Right renal cortex interstitium (tissue), 3 donors: ENCODE measurements around the gene LGMN. TPM values are rescaled to one million over a fixed set of nuclear protein-coding genes. Genes with fewer than 3 reads are reported as not detected.
"Not testable (repeated sequence)": the region's sequence is repeated elsewhere in the genome, so short reads cannot be mapped to it uniquely, and the experiment has no call there.

Experiments used
- DNase-seq, 3 donors: peaks; one replicate each; pipeline ENCODE4 v3.0.0-alpha.2; 2013; ENCODE audit warnings: low read depth in 3 of 3, low spot score in 2 of 3
- polyA plus RNA-seq, 3 donors: library from polyadenylated mRNA; unstranded; fragments of 120-200 nt; gene quantifications; one replicate each; pipeline ENCODE4 v1.2.1, GENCODE V29; 2013; ENCODE audit not compliant: insufficient read length in 3 of 3

LGMN gene
- polyA plus RNA-seq, 3 donors, result 135 to 158 (median 136) TPM

GRCh38 chr14:92763666-92764631 lies 15.5 kb upstream of the LGMN start:
- DNase-seq, result not testable (repeated sequence)

GRCh38 chr14:92760524-92760805 lies 12.0 kb upstream of the LGMN start:
- DNase-seq, result no peak

GRCh38 chr14:92759679-92760523 lies 11.5 kb upstream of the LGMN start:
- no peak for DNase-seq

- no peak for DNase-seq
Observed at GRCh38 chr14:92759300-92759678, 10.9 kb upstream of the LGMN start.

- DNase-seq, result no peak
Observed at GRCh38 chr14:92756446-92756845, 8.0 kb upstream of the LGMN start.

- DNase-seq, result no peak
Observed at GRCh38 chr14:92755495-92755894, 7.1 kb upstream of the LGMN start.

GRCh38 chr14:92754966-92755365 lies 6.5 kb upstream of the LGMN start:
- DNase-seq, result no peak

- DNase-seq, result no peak
Observed at GRCh38 chr14:92753250-92753649, 4.8 kb upstream of the LGMN start.

GRCh38 chr14:92751819-92752218 lies 3.4 kb upstream of the LGMN start:
- DNase-seq, result no peak

GRCh38 chr14:92750994-92751400 lies 2.6 kb upstream of the LGMN start:
- DNase-seq, result no peak

GRCh38 chr14:92750222-92750728 lies 1.8 kb upstream of the LGMN start:
- not testable (repeated sequence) for DNase-seq

- peak in 1 of 3 donors; percentile 14 for DNase-seq
Observed at GRCh38 chr14:92747701-92748258, 647 bp downstream of the LGMN start.

- DNase-seq, result no peak
Observed at GRCh38 chr14:92744198-92744597, 4.2 kb downstream of the LGMN start.

GRCh38 chr14:92740440-92740839 lies 8.0 kb downstream of the LGMN start:
- no peak for DNase-seq

GRCh38 chr14:92737619-92738188 lies 10.7 kb downstream of the LGMN start:
- no peak for DNase-seq

GRCh38 chr14:92737206-92737605 lies 11.2 kb downstream of the LGMN start:
- no peak for DNase-seq

- no peak for DNase-seq
Observed at GRCh38 chr14:92735344-92735743, 13.1 kb downstream of the LGMN start.

- no peak for DNase-seq
Observed at GRCh38 chr14:92734618-92735017, 13.8 kb downstream of the LGMN start.

- DNase-seq, result no peak
Observed at GRCh38 chr14:92733007-92733406, 15.4 kb downstream of the LGMN start.

GRCh38 chr14:92731622-92732115 lies 16.8 kb downstream of the LGMN start:
- no peak for DNase-seq
